Measurements from ENCODE around the gene DCC.

DCC gene

GRCh38 chr18:53472546-53472945 is 1132.5 kb downstream of the DCC start:
- H4K20me1 ChIP-seq (ENCODE audit: insufficient read depth, low read length, poor library complexity, severe bottlenecking) = no peaks in the 10 kb centered on the region
- H3K9me3 ChIP-seq (ENCODE audit: insufficient read depth, low read depth, low read length) = no peaks in the 10 kb centered on the region
- TF ChIP-seq, protein P1, sequence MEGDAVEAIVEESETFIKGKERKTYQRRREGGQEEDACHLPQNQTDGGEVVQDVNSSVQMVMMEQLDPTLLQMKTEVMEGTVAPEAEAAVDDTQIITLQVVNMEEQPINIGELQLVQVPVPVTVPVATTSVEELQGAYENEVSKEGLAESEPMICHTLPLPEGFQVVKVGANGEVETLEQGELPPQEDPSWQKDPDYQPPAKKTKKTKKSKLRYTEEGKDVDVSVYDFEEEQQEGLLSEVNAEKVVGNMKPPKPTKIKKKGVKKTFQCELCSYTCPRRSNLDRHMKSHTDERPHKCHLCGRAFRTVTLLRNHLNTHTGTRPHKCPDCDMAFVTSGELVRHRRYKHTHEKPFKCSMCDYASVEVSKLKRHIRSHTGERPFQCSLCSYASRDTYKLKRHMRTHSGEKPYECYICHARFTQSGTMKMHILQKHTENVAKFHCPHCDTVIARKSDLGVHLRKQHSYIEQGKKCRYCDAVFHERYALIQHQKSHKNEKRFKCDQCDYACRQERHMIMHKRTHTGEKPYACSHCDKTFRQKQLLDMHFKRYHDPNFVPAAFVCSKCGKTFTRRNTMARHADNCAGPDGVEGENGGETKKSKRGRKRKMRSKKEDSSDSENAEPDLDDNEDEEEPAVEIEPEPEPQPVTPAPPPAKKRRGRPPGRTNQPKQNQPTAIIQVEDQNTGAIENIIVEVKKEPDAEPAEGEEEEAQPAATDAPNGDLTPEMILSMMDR (conservative IDR thresholded peaks at IDR 0.05; ENCODE audit: low read length) = no peak
- TF ChIP-seq EZH2phosphoT487 (IDR thresholded peaks at IDR 0.05; ENCODE audit: borderline replicate concordance) = no peak
- H3K4me1 ChIP-seq (ENCODE audit: insufficient read depth, low read length, poor library complexity, severe bottlenecking) = no peaks in the 10 kb centered on the region
- no peak overlapping the region for H3K9ac ChIP-seq (ENCODE audit: low read depth, low read length, poor library complexity, severe bottlenecking)
- no peaks in the 10 kb centered on the region for H3K79me2 ChIP-seq (ENCODE audit: insufficient read depth, low read length)
- H3K36me3 ChIP-seq (ENCODE audit: insufficient read depth, low read length) = no peaks in the 10 kb centered on the region
- H3K9me2 ChIP-seq (replicated peaks; ENCODE audit: low read depth, low read length) = no peaks in the 10 kb centered on the region
- no peaks in the 10 kb centered on the region for H3F3A ChIP-seq (ENCODE audit: low read depth)
- no peak overlapping the region for H3K4me3 ChIP-seq (ENCODE audit: low read length, poor library complexity, severe bottlenecking)
- no peak overlapping the region for H2AFZ ChIP-seq (ENCODE audit: low read length)
- H3K4me2 ChIP-seq (ENCODE audit: low read depth, low read length, poor library complexity, severe bottlenecking) = no peak overlapping the region
- H3K27me3 ChIP-seq (ENCODE audit: insufficient read depth, low read length, poor library complexity, severe bottlenecking) = no peaks in the 10 kb centered on the region

DNA sequence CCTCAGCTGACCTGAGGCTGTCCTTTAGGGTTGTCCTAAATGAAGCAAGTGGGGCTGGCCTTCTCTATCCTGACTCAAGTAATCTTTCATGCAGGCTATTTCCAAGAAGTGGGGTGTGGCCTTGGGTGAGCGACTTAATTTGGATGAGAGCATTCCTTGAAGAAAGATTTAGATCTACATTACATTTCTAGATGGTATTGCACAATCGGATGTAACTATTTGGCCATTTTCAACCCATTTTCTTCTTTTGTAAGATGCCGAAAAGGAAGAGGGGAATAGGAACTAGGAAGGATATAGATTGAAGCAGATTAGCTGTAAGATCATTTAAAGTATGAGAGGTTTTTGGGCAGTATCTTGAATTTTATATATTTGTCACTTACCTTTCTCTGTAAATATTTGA is 1138.2 kb downstream of the DCC start:
- H3F3A ChIP-seq (ENCODE audit: low read depth) = no peaks in the 10 kb centered on the region
- TF ChIP-seq, protein P1 (conservative IDR thresholded peaks at IDR 0.05; ENCODE audit: low read length) = no peak
- no peak for TF ChIP-seq EZH2phosphoT487 (IDR thresholded peaks at IDR 0.05; ENCODE audit: borderline replicate concordance)
- H3K4me3 ChIP-seq (ENCODE audit: low read length, poor library complexity, severe bottlenecking) = no peak overlapping the region

GRCh38 chr18:53486296-53486695 is 1146.3 kb downstream of the DCC start:
- no peak overlapping the region for H2AFZ ChIP-seq (ENCODE audit: low read length)
- no peaks in the 10 kb centered on the region for H3K36me3 ChIP-seq (ENCODE audit: insufficient read depth, low read length)
- TF ChIP-seq, protein P1 (conservative IDR thresholded peaks at IDR 0.05; ENCODE audit: low read length) = no peak
- TF ChIP-seq EZH2phosphoT487 (IDR thresholded peaks at IDR 0.05; ENCODE audit: borderline replicate concordance) = no peak
- no peaks in the 10 kb centered on the region for H3K4me1 ChIP-seq (ENCODE audit: insufficient read depth, low read length, poor library complexity, severe bottlenecking)
- H3K27me3 ChIP-seq (ENCODE audit: insufficient read depth, low read length, poor library complexity, severe bottlenecking) = no peaks in the 10 kb centered on the region
- H3K9me3 ChIP-seq (ENCODE audit: insufficient read depth, low read depth, low read length) = no peaks in the 10 kb centered on the region
- no peak overlapping the region for H3K9ac ChIP-seq (ENCODE audit: low read depth, low read length, poor library complexity, severe bottlenecking)
- H3K9me2 ChIP-seq (replicated peaks; ENCODE audit: low read depth, low read length) = no peaks in the 10 kb centered on the region
- H3F3A ChIP-seq (ENCODE audit: low read depth) = no peaks in the 10 kb centered on the region
- H3K4me2 ChIP-seq (ENCODE audit: low read depth, low read length, poor library complexity, severe bottlenecking) = no peak overlapping the region
- H3K4me3 ChIP-seq (ENCODE audit: low read length, poor library complexity, severe bottlenecking) = no peak overlapping the region
- no peaks in the 10 kb centered on the region for H3K79me2 ChIP-seq (ENCODE audit: insufficient read depth, low read length)
- H4K20me1 ChIP-seq (ENCODE audit: insufficient read depth, low read length, poor library complexity, severe bottlenecking) = no peaks in the 10 kb centered on the region

More for the DNA sequence above, 1138.2 kb downstream of the DCC start:
- H3K9ac ChIP-seq (ENCODE audit: low read depth, low read length, poor library complexity, severe bottlenecking) = no peak overlapping the region
- H3K4me1 ChIP-seq (ENCODE audit: insufficient read depth, low read length, poor library complexity, severe bottlenecking) = no peaks in the 10 kb centered on the region
- H3K9me2 ChIP-seq (replicated peaks; ENCODE audit: low read depth, low read length) = no peaks in the 10 kb centered on the region
- H3K36me3 ChIP-seq (ENCODE audit: insufficient read depth, low read length) = no peaks in the 10 kb centered on the region
- H3K4me2 ChIP-seq (ENCODE audit: low read depth, low read length, poor library complexity, severe bottlenecking) = no peak overlapping the region
- no peaks in the 10 kb centered on the region for H3K27me3 ChIP-seq (ENCODE audit: insufficient read depth, low read length, poor library complexity, severe bottlenecking)
- no peaks in the 10 kb centered on the region for H3K79me2 ChIP-seq (ENCODE audit: insufficient read depth, low read length)
- no peaks in the 10 kb centered on the region for H3K9me3 ChIP-seq (ENCODE audit: insufficient read depth, low read depth, low read length)
- H2AFZ ChIP-seq (ENCODE audit: low read length) = no peak overlapping the region
- H4K20me1 ChIP-seq (ENCODE audit: insufficient read depth, low read length, poor library complexity, severe bottlenecking) = no peaks in the 10 kb centered on the region

Measured in Loucy (cell line).